Esophagus squamous epithelium (tissue), 5 donors: Measurements from ENCODE around the gene UQCRC1. TPM values are rescaled to one million over a fixed set of nuclear protein-coding genes. Genes with fewer than 3 reads are reported as not detected.

ENCODE experiments used
- DNase-seq: peaks from one replicate; lab custom pipeline; 2025; lab: John Stamatoyannopoulos, UW
- H3K27ac ChIP-seq, 4 donors: fragments of 200-600 bp; sonication (generic); one replicate each; pipeline ENCODE4 v1.5.1; 2016 to 2019; ENCODE audit warnings: mild to moderate bottlenecking in 1 of 4
- H3K27me3 ChIP-seq, 4 donors: fragments of 200-600 bp; sonication (generic); 1 replicate in 3 of 4; 2 replicates in 1 of 4; pipeline versions ENCODE4 v1.5.1 to v1.6.0; 2017 to 2021; ENCODE audit warnings: antibody characterized with exemption in 1 of 4
- H3K36me3 ChIP-seq, 3 donors: fragments of 200-600 bp; sonication (generic); one replicate each; pipeline ENCODE4 v1.5.1; 2016 to 2019
- H3K4me1 ChIP-seq, 3 donors: fragments of 200-600 bp; sonication (generic); one replicate each; pipeline ENCODE4 v1.5.1; 2017 to 2019
- H3K4me3 ChIP-seq, 4 donors: fragments of 200-600 bp; sonication (generic); 1 replicate in 3 of 4; 2 replicates in 1 of 4; pipeline ENCODE4 v1.5.1; 2016 to 2019; ENCODE audit warnings: mild to moderate bottlenecking in 2 of 4, moderate library complexity in 1 of 4
- H3K9me3 ChIP-seq, 3 donors: fragments of 200-600 bp; sonication (generic); one replicate each; pipeline ENCODE4 v1.5.1; 2016 to 2019
- CTCF ChIP-seq, 6 experiments: fragments of 450-650 bp in 4 of 6; fragments of 200-600 bp in 2 of 6; sonication (generic) in 2 of 6; IDR thresholded peaks; one replicate each; pipeline ENCODE4 v1.5.1; 2016 to 2019; ENCODE audit warnings: antibody characterized with exemption in 6 of 6, mild to moderate bottlenecking in 4 of 6, moderate library complexity in 4 of 6
- POLR2A ChIP-seq, 4 donors: fragments of 450-650 bp; IDR thresholded peaks; one replicate each; pipeline ENCODE4 v1.6.1; 2017; ENCODE audit warnings: antibody characterized with exemption in 4 of 4, mild to moderate bottlenecking in 4 of 4, moderate library complexity in 3 of 4
- WGBS, 2 donors: methylation state at CpG; one replicate each; pipeline ENCODE4 v1.1.5; 2018; 5-methylcytosine and 5-hydroxymethylcytosine counted together
- intact Hi-C: fragments of 100-400 bp; cut with DNase I; formaldehyde crosslinking; loops from one replicate; pipeline ENCODE4 v1.15.0; 2022
- total RNA-seq, 4 donors: library from RNA; depleted of rRNA; stranded (reverse); fragments of >200 nt; gene quantifications; one replicate each; pipeline ENCODE4 v1.1.0, GENCODE V29; 2016
- donor health status: DM: yes; HTN: yes; CAD: no.

The UQCRC1 gene
- total RNA-seq, 4 donors from 2014 or later: 213 to 471 (median 356) TPM

DNA sequence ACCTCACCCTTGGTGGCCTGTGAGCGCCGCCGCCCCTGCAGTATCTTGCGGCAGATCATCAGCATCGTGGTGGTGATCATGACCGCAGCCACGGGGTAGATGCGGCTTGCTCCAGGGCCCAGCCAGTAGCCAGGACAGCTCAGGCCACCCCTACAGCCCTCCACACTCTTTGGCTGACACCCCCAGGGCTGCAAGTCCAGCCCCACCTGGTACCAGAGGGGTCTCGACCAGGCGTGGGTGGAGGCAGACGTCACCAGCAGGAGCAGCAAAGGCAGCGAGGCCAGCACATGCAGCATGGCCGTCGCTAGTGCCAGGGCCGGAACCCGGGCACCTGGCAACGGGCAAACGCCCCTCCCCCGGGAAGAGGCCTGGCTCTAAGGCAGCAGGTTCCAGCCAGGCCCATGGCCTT, 12.0 kb upstream of the UQCRC1 start, which contains the start of gene TMEM89:
Gene TMEM89 (minus strand): TSS at position 309 of the 409 bp plus-strand sequence. CDS start 13 bp downstream, at position 296.
- 100% methylated on average over 4 to 5 of the region's 19 CpGs for WGBS, 2 donors
- TF ChIP-seq CTCF (IDR thresholded peaks at IDR 0.05): no peak
- no peak for TF ChIP-seq POLR2A (IDR thresholded peaks at IDR 0.05)
- no peaks in the 10 kb centered on the region for H3K27me3 ChIP-seq
- H3K9me3 ChIP-seq: peaks cover 0 to 22% (median 13%) of the 10 kb centered on the region in 3 donors
- DNase-seq: no peak
- H3K4me3 ChIP-seq: no peak within 1 kb of the TSS
- intact Hi-C loops: no loop called here
- H3K36me3 ChIP-seq: peaks cover 0 to 15% (median 3%) of the 10 kb centered on the region in 3 donors
- H3K27ac ChIP-seq: no peak within 1 kb of the TSS
- H3K4me1 ChIP-seq: no peaks in the 10 kb centered on the region

DNA sequence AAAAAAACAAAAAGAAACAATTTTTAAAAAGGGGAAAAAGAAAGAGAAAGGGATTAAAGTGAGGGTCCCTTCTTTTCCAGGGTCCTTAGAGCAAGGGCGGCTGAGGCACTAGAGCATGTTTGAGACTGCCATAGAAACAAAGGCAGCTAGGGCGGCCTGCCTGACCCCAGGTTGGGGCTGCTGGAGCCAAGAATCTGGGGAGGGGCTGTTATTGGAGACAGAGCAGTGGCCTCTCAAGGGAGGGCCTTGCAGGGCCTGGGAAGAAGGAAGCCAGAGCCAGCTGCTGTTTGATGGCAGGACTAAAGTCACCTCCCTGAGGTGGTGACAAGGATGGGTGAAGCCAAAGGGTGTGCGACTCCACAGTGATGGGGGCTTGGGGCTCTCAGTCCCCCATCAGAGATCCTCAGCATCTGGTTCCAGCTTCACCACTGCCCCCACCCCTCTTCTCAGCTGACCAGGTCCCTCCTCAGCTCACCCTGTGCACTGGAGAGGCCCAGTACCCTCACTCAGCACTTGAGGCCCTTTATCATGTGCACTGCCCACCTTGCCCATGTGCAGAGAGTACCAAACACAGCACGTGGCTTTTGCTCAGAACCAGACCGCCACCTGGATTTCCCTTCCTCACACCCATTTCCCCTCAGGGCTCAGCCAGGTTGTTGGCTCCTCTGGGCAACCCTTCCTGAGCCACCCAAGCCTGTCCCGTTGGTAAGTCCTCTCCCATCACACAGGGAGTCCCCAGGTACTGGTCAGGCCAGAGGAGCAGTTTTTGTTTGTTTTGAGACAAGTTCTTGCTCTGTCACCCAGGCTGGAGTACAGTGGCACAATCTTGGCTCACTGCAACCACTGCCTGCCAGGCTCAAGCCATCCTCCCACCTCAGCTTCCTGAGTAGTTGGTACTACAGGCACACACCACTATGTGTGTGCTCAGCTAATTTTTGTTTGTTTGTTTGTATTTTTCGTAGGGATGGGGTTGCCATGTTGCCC, 10.4 kb upstream of the UQCRC1 start:
- no peaks in the 10 kb centered on the region for H3K4me1 ChIP-seq
- H3K9me3 ChIP-seq: peaks cover 0 to 22% (median 13%) of the 10 kb centered on the region in 3 donors
- H3K4me3 ChIP-seq: no peak overlapping the region
- intact Hi-C loops: no loop called here
- DNase-seq: no peak
- no peaks in the 10 kb centered on the region for H3K36me3 ChIP-seq
- no peak overlapping the region for H3K27ac ChIP-seq
- TF ChIP-seq POLR2A (IDR thresholded peaks at IDR 0.05): no peak
- no peak for TF ChIP-seq CTCF (IDR thresholded peaks at IDR 0.05)
- H3K27me3 ChIP-seq: no peaks in the 10 kb centered on the region
- WGBS, 2 donors: 72 to 84% methylated on average over 6 of the region's 7 CpGs

GRCh38 chr3:48617559-48617958, 8.1 kb upstream of the UQCRC1 start:
- intact Hi-C loops: no loop called here
- Histone ChIP-seq H3K4me1 (no peaks in the 10 kb centered on the region), H3K36me3 (no peaks in the 10 kb centered on the region), H3K27ac (no peak overlapping the region), H3K4me3 (no peak overlapping the region), H3K27me3 (no peaks in the 10 kb centered on the region), H3K9me3 (peaks cover 0 to 22% (median 13%) of the 10 kb centered on the region in 3 donors)
- TF ChIP-seq CTCF (IDR thresholded peaks at IDR 0.05) (no peak), POLR2A (IDR thresholded peaks at IDR 0.05) (no peak)
- no peak for DNase-seq
- WGBS, 2 donors: 91 to 92% methylated on average over 4 of the region's 4 CpGs

DNA sequence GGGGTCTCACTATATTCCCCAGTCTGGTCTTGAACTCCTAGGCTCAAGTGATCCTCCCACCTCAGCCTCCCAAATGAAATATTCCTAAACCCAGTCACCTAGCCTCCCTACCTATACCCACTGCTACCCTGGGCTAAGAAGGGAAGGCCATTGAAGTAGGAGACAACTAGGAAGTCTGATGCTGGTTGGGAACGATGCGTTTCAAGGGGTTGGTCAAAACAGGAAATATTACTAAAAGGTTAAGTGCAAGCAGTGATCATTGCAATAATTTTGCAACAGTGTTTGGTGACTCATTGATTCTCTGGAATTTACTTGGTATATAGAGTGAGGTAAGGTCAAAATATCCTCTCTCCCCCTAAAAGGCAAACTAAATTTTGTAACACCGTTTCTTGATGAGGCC, 4.6 kb upstream of the UQCRC1 start:
- DNase-seq: no peak
- Histone ChIP-seq H3K27ac (no peak overlapping the region), H3K4me3 (no peak overlapping the region), H3K4me1 (peaks cover 0 to 8% (median 0%) of the 10 kb centered on the region in 3 donors), H3K36me3 (no peaks in the 10 kb centered on the region), H3K9me3 (peaks cover 0 to 22% (median 13%) of the 10 kb centered on the region in 3 donors), H3K27me3 (no peaks in the 10 kb centered on the region)
- WGBS, 2 donors: 16 to 25% methylated on average over 3 of the region's 3 CpGs
- intact Hi-C loops: no loop called here
- TF ChIP-seq POLR2A (IDR thresholded peaks at IDR 0.05) (no peak), CTCF (IDR thresholded peaks at IDR 0.05) (no peak)

DNA sequence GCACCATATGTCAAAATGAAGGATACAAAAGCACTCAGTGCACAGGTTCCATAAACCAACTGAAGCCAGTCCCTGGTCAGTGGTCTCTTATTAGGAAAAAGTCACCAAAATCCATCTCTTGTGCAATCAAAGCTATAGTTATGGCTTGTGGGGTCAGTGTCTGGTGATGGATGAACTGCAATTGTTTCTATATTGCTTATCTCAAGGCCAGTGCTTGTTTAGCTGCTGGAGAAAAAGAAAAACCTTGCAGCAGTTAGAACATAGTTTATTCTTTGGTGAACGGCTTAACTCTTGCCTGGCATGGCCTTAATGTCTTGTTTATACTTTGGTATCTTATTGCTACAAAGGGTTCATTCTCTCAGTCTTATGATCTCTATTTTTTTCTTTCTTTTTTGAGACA, 2.9 kb upstream of the UQCRC1 start:
- Histone ChIP-seq H3K4me3 (no peak overlapping the region), H3K36me3 (no peaks in the 10 kb centered on the region), H3K9me3 (peaks cover 0 to 7% (median 3%) of the 10 kb centered on the region in 3 donors), H3K27me3 (no peaks in the 10 kb centered on the region), H3K4me1 (peaks cover 5 to 25% (median 9%) of the 10 kb centered on the region in 3 donors), H3K27ac (no peak overlapping the region)
- intact Hi-C loops: no loop called here
- no peak for DNase-seq
- 52 to 81% methylated on average over 1 of the region's 1 CpG for WGBS, 2 donors
- TF ChIP-seq POLR2A (IDR thresholded peaks at IDR 0.05): no peak
- TF ChIP-seq CTCF (IDR thresholded peaks at IDR 0.05): no peak
